Measurements from ENCODE around the gene UBE3B.

GRCh38 chr12:109473006-109473405 lies 4.4 kb upstream of the UBE3B start:
- TF ChIP-seq POLR2AphosphoS5 (IDR thresholded peaks at IDR 0.05; ENCODE audit: low read depth, low read length) (no peak), POLR2A (IDR thresholded peaks at IDR 0.05; ENCODE audit: low read depth, low read length) (no peak), TAF1 (IDR thresholded peaks at IDR 0.05; ENCODE audit: borderline replicate concordance, low read depth, low read length) (no peak)
